MCF 10A (cell line): ENCODE measurements around the gene WWP2. TPM values are rescaled to one million over a fixed set of nuclear protein-coding genes. Genes with fewer than 3 reads are reported as not detected.

Experiments used
- BruUV-seq: library from RNA; stranded (reverse); fragments of 400-500 nt; replicated peaks from 2 replicates; lab custom pipeline; 2021; lab: Mats Ljungman, UMichigan
- CTCF ChIA-PET: fragments of 300-600 bp; sonication (Branson Sonifier 250); formaldehyde crosslinking; extraction: SDS; loops from one replicate; lab custom pipeline; 2021; ENCODE audit warnings: antibody characterized with exemption, inconsistent platforms; lab: Yijun Ruan, JAX
- POLR2A ChIA-PET: fragments of 300-600, 350-650 bp; sonication (Branson Sonifier 250); formaldehyde crosslinking; extraction: SDS; loops from one replicate; lab custom pipeline; 2020; ENCODE audit warnings: antibody characterized with exemption, inconsistent platforms; lab: Yijun Ruan, JAX
- DNase-seq: peaks from one replicate; pipeline ENCODE4 v3.0.0-alpha.2; 2018; ENCODE audit not compliant: unreplicated experiment
- H3K27ac Mint-ChIP-seq: one replicate; pipeline ENCODE4 v1.8.0; 2022; ENCODE audit warnings: mild to moderate bottlenecking, low read depth, mixed read lengths; ENCODE audit not compliant: unreplicated experiment
- H3K27me3 Mint-ChIP-seq: one replicate; pipeline ENCODE4 v1.8.0; 2022; ENCODE audit warnings: mixed read lengths; ENCODE audit not compliant: insufficient read depth, unreplicated experiment
- H3K36me3 Mint-ChIP-seq: one replicate; pipeline ENCODE4 v1.8.0; 2022; ENCODE audit warnings: mild to moderate bottlenecking, moderate library complexity, mixed read lengths; ENCODE audit not compliant: insufficient read depth, unreplicated experiment
- H3K4me1 Mint-ChIP-seq: one replicate; pipeline ENCODE4 v1.8.0; 2022; ENCODE audit warnings: mixed read lengths; ENCODE audit not compliant: insufficient read depth, unreplicated experiment
- H3K4me3 Mint-ChIP-seq: one replicate; pipeline ENCODE4 v1.8.0; 2022; ENCODE audit warnings: mild to moderate bottlenecking, moderate library complexity, mixed read lengths; ENCODE audit not compliant: unreplicated experiment
- H3K9me3 Mint-ChIP-seq: one replicate; pipeline ENCODE4 v1.8.0; 2022; ENCODE audit warnings: mixed read lengths; ENCODE audit not compliant: unreplicated experiment
- CTCF ChIP-seq: fragments of 200-600 bp; IDR thresholded peaks from one replicate; pipeline ENCODE4 v1.8.0; 2022; ENCODE audit warnings: antibody characterized with exemption, mild to moderate bottlenecking; ENCODE audit not compliant: unreplicated experiment
- intact Hi-C: fragments of 100-400 bp; cut with micrococcal nuclease; formaldehyde crosslinking; loops from 2 replicates; pipeline ENCODE4 v1.14.1; 2022
- total RNA-seq: library from RNA; stranded (reverse); gene quantifications from 2 replicates; pipeline ENCODE4 v1.2.3, GENCODE V29; 2022

WWP2 gene
- total RNA-seq, 1 experiment from 2014 or later = 30.4 TPM

GRCh38 chr16:69904495-69905170 lies 142.5 kb downstream of the WWP2 start:
- Mint-ChIP-seq H3K27me3 (no peaks in the 10 kb centered on the region), H3K9me3 (no peaks in the 10 kb centered on the region), H3K4me1 (no peaks in the 10 kb centered on the region), H3K27ac (no peak overlapping the region), H3K36me3 (peaks cover 12% of the 10 kb centered on the region), H3K4me3 (no peak overlapping the region)
- TF ChIP-seq CTCF = no peak
- ChIA-PET POLR2A (no interaction called here), CTCF (interaction anchor here (0.5 kb wide), 1 partner anchor 16 kb away, joined by 3 read pairs; no protein-coding TSS in a partner anchor)
- no peak for DNase-seq
- BruUV-seq = no TSS peak
- intact Hi-C loops = no loop called here

- no peaks in the 10 kb centered on the region for H3K4me1 Mint-ChIP-seq
- CTCF ChIA-PET = no interaction called here
- no peak overlapping the region for H3K27ac Mint-ChIP-seq
- intact Hi-C loops = no loop called here
- H3K27me3 Mint-ChIP-seq = no peaks in the 10 kb centered on the region
- H3K9me3 Mint-ChIP-seq = no peaks in the 10 kb centered on the region
- POLR2A ChIA-PET = no interaction called here
- H3K36me3 Mint-ChIP-seq = peaks cover 12% of the 10 kb centered on the region
- no TSS peak for BruUV-seq
- no peak for TF ChIP-seq CTCF
- no peak overlapping the region for H3K4me3 Mint-ChIP-seq
- DNase-seq = no peak
Measured at GRCh38 chr16:69905171-69905555, 143.0 kb downstream of the WWP2 start.

GRCh38 chr16:69906838-69907401 lies 144.8 kb downstream of the WWP2 start:
- no peak overlapping the region for H3K4me3 Mint-ChIP-seq

More at GRCh38 chr16:69906838-69907401, 144.8 kb downstream of the WWP2 start:
- no peak for DNase-seq
- intact Hi-C loops = no loop called here
- no TSS peak for BruUV-seq
- Mint-ChIP-seq H3K27ac (no peak overlapping the region), H3K27me3 (no peaks in the 10 kb centered on the region), H3K4me1 (no peaks in the 10 kb centered on the region), H3K36me3 (peaks cover 23% of the 10 kb centered on the region), H3K9me3 (no peaks in the 10 kb centered on the region)
- POLR2A ChIA-PET = interaction anchor here (0.6 to 1.2 kb wide), 3 partner anchors 11 to 132 kb away, joined by 3 read pairs; no protein-coding TSS in a partner anchor
- TF ChIP-seq CTCF = no peak
- CTCF ChIA-PET = interaction anchor here (0.5 to 2.9 kb wide), 4 partner anchors 17 to 122 kb away, joined by 3 to 10 read pairs (median 6); no protein-coding TSS in a partner anchor
